HG03442 (cell line): ENCODE measurements around the gene ATP11A.

Source experiments
- ATAC-seq: cut with Tn5 transposase; IDR thresholded peaks from one replicate; pipeline ENCODE4 v1.9.1; 2021; ENCODE audit warnings: mild to moderate bottlenecking, moderate library complexity; ENCODE audit not compliant: unreplicated experiment

ATP11A gene

GRCh38 chr13:112689303-112690245 lies at the start of gene ATP11A:
Gene ATP11A (plus strand): TSS chr13:112690038. CDS start chr13:112690417, 379 bp downstream.
- peak; percentile 77 for ATAC-seq

DNA sequence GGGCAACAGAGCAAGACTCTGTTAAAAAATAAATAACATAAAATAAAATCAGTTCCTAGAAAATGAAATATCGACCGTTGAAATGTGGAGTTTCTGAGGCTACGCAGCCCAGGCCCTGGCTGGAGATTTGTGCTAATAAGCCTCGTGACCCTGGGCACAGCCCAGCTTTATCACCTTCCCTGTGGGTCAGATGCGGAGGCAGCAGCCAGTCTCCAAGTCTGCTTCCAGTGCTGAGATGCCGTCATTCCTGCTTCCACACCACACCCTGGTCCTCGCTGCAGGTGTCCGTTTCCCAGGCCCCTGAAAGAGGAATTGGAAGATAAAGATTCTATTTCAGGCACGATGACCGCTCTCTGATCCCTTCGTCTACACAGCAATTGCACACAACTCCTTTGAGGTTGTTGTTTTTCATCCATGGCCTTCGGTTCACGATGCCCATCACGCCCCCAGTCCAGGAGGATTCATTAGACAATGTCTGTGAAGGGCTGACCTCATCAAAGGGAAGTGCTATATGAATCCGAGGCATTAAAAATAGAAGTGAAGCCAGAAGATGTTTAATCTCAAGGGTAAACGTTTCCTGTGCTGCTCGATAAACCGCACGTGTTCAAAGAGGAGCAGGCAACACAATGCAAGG lies 48.3 kb upstream of the ATP11A start:
- no peak for ATAC-seq

DNA sequence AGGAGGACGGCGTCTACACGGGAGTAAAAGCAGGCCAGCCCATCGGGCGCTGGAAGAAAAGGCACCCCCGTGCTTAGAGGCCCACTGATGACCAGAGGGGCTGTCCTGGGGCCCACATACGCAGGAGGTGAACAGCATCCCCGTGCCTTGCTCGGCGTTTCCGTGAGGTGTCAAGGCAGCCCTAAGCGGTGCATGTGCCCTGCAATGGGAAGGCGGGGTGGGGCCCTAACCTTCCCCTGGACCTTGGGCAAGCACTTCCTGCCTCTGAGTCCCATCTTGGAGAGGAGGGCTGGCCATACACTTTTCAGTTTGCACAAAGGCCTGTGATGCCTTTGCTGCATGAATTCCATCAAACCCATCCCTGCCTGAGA lies 47.8 kb upstream of the ATP11A start:
- ATAC-seq, result no peak

- no peak for ATAC-seq
Observed at GRCh38 chr13:112643759-112644459, 45.9 kb upstream of the ATP11A start.

DNA sequence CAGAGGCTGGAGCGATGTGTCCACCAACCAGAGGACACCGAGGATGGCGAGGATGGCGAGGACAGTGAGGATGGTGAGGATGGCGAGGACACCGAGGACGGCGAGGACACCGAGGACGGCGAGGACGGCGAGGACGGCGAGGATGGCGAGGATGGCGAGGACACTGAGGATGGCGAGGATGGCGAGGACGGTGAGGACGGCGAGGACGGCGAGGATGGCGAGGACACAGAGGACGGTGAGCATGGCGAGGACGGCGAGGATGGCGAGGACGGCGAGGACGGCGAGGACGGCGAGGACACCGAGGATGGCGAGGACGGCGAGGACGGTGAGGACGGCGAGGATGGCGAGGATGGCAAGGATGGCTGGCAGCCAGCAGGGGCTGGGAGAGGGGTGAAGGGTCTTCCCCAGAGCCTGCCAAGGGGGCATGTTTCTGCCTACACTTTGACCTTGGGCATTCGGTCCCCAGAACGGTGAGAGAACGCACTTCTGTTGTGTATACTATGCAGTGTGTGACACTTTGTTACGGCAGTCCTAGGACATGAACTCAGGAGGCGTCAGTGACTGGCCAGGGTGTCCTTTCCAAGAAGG lies 44.4 kb upstream of the ATP11A start:
- ATAC-seq, result no peak

- no peak for ATAC-seq
Observed at GRCh38 chr13:112647256-112647655, 42.6 kb upstream of the ATP11A start.

DNA sequence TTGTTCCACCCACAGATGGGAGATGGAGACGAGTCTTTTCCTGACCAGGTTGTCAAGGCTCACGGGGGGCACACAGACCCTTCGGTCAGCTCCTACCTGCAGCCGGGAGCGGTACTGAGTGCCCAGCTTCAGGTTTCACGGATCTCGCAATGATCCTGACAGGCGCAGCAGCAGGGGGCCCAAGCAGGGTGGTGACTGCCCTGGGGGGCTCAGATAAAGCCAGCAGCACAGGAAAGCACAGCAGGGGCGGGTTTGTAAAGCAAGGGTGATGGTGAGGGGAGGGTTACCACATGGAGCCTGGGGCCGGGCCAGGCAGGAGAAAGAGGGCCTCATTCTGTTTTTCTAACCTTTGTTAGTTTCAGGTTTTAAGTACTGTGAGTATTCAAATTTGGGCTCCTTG lies 41.7 kb upstream of the ATP11A start:
- ATAC-seq, result no peak

- ATAC-seq, result no peak
Observed at GRCh38 chr13:112648966-112649690, 40.7 kb upstream of the ATP11A start.

GRCh38 chr13:112651311-112651710 lies 38.5 kb upstream of the ATP11A start:
- ATAC-seq, result no peak

DNA sequence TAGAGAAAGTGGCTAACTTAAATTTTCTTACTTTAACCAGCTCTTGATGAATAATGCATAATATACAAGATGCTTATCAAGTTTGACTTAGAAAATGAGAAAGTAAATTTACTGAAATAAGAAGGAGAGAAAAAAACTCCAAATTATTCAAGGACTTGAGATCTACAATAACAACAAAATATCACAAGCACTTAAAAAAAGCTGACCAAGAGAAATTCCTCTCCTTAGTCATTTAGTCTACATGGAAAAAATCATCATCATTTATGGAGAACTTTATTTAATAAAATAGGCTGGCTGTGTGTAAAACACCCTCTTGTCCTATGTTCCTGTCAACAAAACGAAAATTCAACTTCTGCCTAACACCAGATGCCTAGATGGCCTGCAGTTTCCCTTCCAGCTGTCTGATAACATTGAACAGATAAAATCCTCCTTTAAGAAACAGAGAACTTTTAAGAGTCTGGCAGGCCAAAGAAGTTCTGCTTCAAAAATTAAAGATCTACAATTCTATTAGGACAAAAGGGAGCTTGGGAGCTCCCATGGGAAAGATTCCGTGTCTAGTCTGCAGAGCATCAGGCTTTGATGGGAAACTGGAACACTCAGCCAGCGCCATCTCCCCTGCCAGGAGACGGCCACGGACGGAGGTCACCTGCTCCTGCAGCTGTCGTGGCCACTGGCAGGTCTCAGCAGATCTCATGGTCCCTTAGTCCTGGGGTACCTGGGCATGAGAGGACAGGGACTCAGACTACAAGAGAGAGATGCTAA lies 37.9 kb upstream of the ATP11A start:
- no peak for ATAC-seq

- ATAC-seq, result no peak
Observed at GRCh38 chr13:112652512-112653070, 37.2 kb upstream of the ATP11A start.

DNA sequence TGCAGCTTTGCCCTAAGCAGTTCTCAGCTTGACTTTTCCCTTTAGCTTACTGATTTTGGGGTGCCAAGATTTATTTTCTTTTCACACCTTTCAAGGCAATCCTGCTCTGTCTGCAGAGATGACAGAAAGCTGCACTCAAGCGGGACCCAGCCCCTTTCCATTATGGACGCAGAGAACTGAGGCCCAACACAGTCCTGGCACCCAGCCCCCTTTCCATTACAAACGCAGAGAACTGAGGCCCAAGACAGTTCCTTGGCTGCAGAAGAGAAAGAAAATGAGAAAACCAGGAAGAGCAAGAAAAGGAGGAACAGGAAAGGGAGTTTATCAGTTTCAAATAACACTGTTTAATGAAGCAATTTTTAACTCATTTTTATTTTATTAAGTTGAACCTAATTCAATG lies 36.8 kb upstream of the ATP11A start:
- no peak for ATAC-seq

DNA sequence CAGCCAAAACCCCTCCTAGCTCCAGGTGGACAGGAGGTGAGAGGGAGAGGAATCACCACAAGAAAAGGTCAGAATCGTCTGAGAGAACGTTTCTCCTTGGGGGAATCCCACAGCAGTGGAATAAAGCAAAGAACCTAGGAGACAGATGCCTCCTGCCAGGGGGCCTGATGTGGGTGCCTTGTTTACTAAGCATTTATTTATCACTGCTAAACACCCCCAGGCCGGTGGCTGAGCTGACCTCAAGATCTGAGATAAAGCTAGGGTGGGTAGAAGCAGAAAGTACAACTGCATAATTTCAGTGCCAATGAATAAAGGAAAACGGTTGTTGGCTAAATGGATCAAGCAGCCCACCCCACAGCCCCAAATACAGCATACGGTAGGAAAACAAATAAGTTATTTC lies 33.9 kb upstream of the ATP11A start:
- ATAC-seq, result no peak

- no peak for ATAC-seq
Observed at GRCh38 chr13:112657850-112658445, 31.9 kb upstream of the ATP11A start.

GRCh38 chr13:112658808-112659207 lies 31.0 kb upstream of the ATP11A start:
- no peak for ATAC-seq

- ATAC-seq, result no peak
Observed at GRCh38 chr13:112661291-112661690, 28.5 kb upstream of the ATP11A start.

GRCh38 chr13:112664501-112665203 lies 25.2 kb upstream of the ATP11A start:
- no peak for ATAC-seq

DNA sequence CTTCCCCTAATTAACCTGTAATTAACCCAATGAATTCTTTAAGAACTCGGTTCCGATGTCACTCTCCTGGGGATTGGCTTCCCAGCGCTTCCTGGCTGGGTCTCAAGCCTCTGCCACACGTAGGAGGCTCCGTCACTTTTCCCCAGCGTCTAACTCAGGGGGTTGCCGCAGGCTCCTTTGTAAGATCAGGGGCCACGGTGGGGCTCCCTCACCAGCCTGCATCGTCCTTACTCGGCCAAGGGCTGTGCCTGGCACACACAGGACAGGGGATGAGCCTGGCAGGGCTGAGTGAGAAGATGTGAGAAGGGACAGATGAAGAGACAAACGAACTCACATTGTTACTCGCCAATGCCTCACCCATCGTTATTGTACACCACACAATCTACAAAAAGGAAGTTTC lies 20.9 kb upstream of the ATP11A start:
- ATAC-seq, result no peak
